Upper lobe of left lung (tissue), 6 donors: ENCODE results near the gene PER3. TPM values are rescaled to one million over a fixed set of nuclear protein-coding genes. Genes with fewer than 3 reads are reported as not detected.

Experiments
- ATAC-seq, 2 donors: fragments of 200-7000 bp; cut with Tn5 transposase; one replicate each; pipeline ENCODE4 v1.9.1; 2022; ENCODE audit warnings: mild to moderate bottlenecking in 2 of 2, moderate library complexity in 2 of 2; ENCODE audit not compliant: low FRiP score in 2 of 2
- DNase-seq, 2 donors: peaks; one replicate each; pipeline ENCODE4 v3.0.0-alpha.2; 2019 to 2020
- H3K27ac ChIP-seq, 4 donors: fragments of 200-600 bp; sonication (generic); one replicate each; pipeline ENCODE4 v1.5.1; 2016 to 2019
- H3K27me3 ChIP-seq, 4 donors: fragments of 200-600 bp; sonication (generic); one replicate each; pipeline ENCODE4 v1.5.1; 2017 to 2019
- H3K36me3 ChIP-seq, 4 donors: fragments of 200-600 bp; sonication (generic); one replicate each; pipeline ENCODE4 v1.5.1; 2016 to 2019
- H3K4me1 ChIP-seq, 4 donors: fragments of 200-600 bp; sonication (generic); one replicate each; pipeline ENCODE4 v1.5.1; 2018 to 2019
- H3K4me3 ChIP-seq, 4 donors: fragments of 200-600 bp; sonication (generic); one replicate each; pipeline ENCODE4 v1.5.1; 2017 to 2019; ENCODE audit warnings: mild to moderate bottlenecking in 2 of 4, moderate library complexity in 1 of 4
- H3K9me3 ChIP-seq, 4 donors: fragments of 200-600 bp; sonication (generic); one replicate each; pipeline ENCODE4 v1.5.1; 2018 to 2019
- CTCF ChIP-seq, 6 experiments: fragments of 450-650 bp in 4 of 6; fragments of 200-600 bp in 2 of 6; sonication (generic) in 2 of 6; IDR thresholded peaks; one replicate each; pipeline ENCODE4 v1.5.1; 2016 to 2019; ENCODE audit warnings: antibody characterized with exemption in 6 of 6
- EP300 ChIP-seq, 4 donors: sonication (generic); formaldehyde crosslinking; IDR thresholded peaks; one replicate each; pipeline ENCODE4 v1.5.1; 2017; ENCODE audit warnings: antibody characterized with exemption in 4 of 4, control low read depth in 2 of 4
- POLR2A ChIP-seq, 4 donors: fragments of 450-650 bp; IDR thresholded peaks; one replicate each; pipeline ENCODE4 v1.5.1; 2016 to 2017; ENCODE audit warnings: antibody characterized with exemption in 4 of 4, mild to moderate bottlenecking in 2 of 4
- POLR2AphosphoS5 ChIP-seq, 2 donors: sonication (generic); formaldehyde crosslinking; IDR thresholded peaks; one replicate each; pipeline ENCODE4 v1.5.1; 2017; ENCODE audit warnings: antibody characterized with exemption in 2 of 2
- WGBS, 2 donors: methylation state at CpG; one replicate each; pipeline ENCODE4 v1.1.5; 2017 to 2018; 5-methylcytosine and 5-hydroxymethylcytosine counted together
- total RNA-seq, 6 donors: library from RNA; depleted of rRNA in 4 of 6; stranded (reverse); fragments of >200 nt in 4 of 6; gene quantifications; one replicate each; pipeline versions ENCODE4 v1.1.0 to v1.2.1, GENCODE V29; 2016 to 2021
- donor health status: DM: no; HTN: no; CAD: no; lungs with moderate emphysema.
- donor health status: DM: no; HTN: yes; CAD: no; lungs with severe emphysema.

The PER3 gene
- total RNA-seq, 6 donors from 2014 or later = 20.1 to 43.0 (median 26.9) TPM

DNA sequence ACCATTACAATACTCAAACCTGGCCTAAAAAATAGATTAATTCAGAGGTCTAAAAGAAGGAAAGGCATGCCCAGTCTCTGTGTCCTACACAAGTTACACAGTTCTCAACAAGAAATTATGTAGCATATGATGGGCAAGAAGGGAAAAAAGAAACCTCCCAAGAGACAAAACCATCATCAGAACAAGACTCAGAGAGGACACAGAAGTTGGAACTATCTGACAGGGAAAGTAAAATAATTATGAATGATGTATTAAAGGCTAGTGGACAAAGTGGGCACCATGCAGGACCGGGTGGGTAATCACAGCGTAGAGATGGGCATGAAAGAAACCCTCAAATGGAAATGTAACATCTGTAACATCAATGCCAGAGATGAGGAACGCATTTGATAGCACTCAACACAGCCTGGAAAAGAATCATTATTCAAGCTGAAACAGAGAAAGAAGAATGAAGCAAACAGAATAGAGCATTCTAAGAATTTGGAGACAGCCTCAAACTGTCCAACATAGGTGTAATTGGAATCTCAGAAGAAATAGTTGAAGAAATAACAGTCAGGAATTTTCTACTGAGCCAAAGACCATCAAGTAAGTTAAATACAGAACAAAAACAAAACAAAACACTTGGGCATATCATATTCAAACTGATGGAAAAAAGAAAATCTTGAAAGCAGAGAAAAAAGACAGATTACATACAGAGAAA, 29.7 kb downstream of the PER3 start:
- no peak overlapping the region for H3K27ac ChIP-seq
- no peaks in the 10 kb centered on the region for H3K27me3 ChIP-seq
- no peak for ATAC-seq
- DNase-seq = no peak
- TF ChIP-seq POLR2AphosphoS5 (IDR thresholded peaks at IDR 0.05) (no peak), CTCF (IDR thresholded peaks at IDR 0.05) (no peak), EP300 (IDR thresholded peaks at IDR 0.05) (no peak), POLR2A (IDR thresholded peaks at IDR 0.05) (no peak)
- peaks cover 0 to 4% (median 0%) of the 10 kb centered on the region in 4 donors for H3K9me3 ChIP-seq
- WGBS, 2 donors = 97% methylated on average over 3 of the region's 3 CpGs
- no peaks in the 10 kb centered on the region for H3K4me1 ChIP-seq
- peaks cover 6 to 78% (median 28%) of the 10 kb centered on the region in 4 donors for H3K36me3 ChIP-seq
- H3K4me3 ChIP-seq = no peak overlapping the region

DNA sequence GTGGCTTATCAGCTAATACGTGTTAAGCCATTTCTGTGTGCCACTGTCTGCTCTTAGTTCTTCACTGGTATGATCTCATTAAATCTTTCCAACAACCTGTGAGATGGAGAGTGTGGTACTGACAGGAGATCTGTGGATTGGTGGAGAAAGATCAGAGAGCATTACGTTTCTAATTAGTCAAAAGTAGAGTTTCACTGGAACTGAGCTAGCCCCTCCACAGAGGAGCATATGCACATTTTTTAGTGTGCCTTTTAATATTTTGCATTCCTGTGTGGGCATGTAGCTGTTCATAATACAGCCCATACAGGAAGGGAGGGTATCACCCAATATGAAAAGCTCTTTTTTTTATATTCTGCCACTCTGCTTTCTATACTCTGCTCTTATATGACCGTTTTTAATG, 37.2 kb downstream of the PER3 start:
- H3K27ac ChIP-seq = no peak overlapping the region
- no peaks in the 10 kb centered on the region for H3K27me3 ChIP-seq
- ATAC-seq (no peak), DNase-seq (no peak)
- TF ChIP-seq POLR2A (IDR thresholded peaks at IDR 0.05) (no peak), EP300 (IDR thresholded peaks at IDR 0.05) (no peak), CTCF (IDR thresholded peaks at IDR 0.05) (no peak)
- no peak overlapping the region for H3K4me3 ChIP-seq
- 81 to 85% methylated on average over 3 of the region's 3 CpGs for WGBS, 2 donors
- H3K4me1 ChIP-seq = no peaks in the 10 kb centered on the region
- H3K9me3 ChIP-seq = no peaks in the 10 kb centered on the region
- peaks cover 0 to 89% (median 27%) of the 10 kb centered on the region in 4 donors for H3K36me3 ChIP-seq

DNA sequence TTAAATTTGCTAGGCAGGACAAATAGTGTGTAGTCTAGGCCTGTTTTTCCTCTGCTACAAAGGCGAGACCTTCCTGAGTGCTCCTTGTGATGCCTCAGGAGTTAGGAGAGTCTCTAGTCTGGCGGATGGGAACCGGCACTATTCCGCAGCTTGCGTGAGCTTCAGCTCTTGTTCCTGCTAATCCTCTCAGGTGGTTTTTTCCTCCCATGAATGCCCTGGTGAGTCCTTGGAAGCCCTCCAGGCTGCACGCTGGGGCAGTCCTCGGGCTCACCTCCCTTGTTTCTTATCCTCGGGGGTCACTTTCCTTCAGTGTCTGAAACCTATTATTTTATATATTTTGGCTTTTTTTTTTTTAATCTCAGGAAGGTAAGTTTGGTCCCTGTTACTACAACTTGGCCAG, 40.6 kb downstream of the PER3 start:
- no peak for ATAC-seq
- TF ChIP-seq CTCF (IDR thresholded peaks at IDR 0.05) (no peak), POLR2A (IDR thresholded peaks at IDR 0.05) (no peak), EP300 (IDR thresholded peaks at IDR 0.05) (no peak), POLR2AphosphoS5 (IDR thresholded peaks at IDR 0.05) (no peak)
- DNase-seq = no peak
- Histone ChIP-seq H3K4me3 (no peak overlapping the region), H3K27ac (no peak overlapping the region), H3K36me3 (peaks cover 0 to 96% (median 35%) of the 10 kb centered on the region in 4 donors), H3K9me3 (no peaks in the 10 kb centered on the region), H3K4me1 (no peaks in the 10 kb centered on the region), H3K27me3 (no peaks in the 10 kb centered on the region)
- 91 to 97% methylated on average over 8 of the region's 8 CpGs for WGBS, 2 donors

- TF ChIP-seq POLR2A (IDR thresholded peaks at IDR 0.05) = no peak
- TF ChIP-seq POLR2AphosphoS5 (IDR thresholded peaks at IDR 0.05) = no peak
- TF ChIP-seq EP300 (IDR thresholded peaks at IDR 0.05) = no peak
- no peak for TF ChIP-seq CTCF (IDR thresholded peaks at IDR 0.05)
- WGBS, 2 donors = 82 to 83% methylated on average over 7 of the region's 7 CpGs
- ATAC-seq (no peak), DNase-seq (no peak)
- H3K4me3 ChIP-seq = peak overlapping the region in 1 of 4 donors; percentile 46
- peaks cover 0 to 4% (median 0%) of the 10 kb centered on the region in 4 donors for H3K4me1 ChIP-seq
- no peaks in the 10 kb centered on the region for H3K27me3 ChIP-seq
- H3K27ac ChIP-seq = no peak overlapping the region
- peaks cover 0 to 90% (median 29%) of the 10 kb centered on the region in 4 donors for H3K36me3 ChIP-seq
- no peaks in the 10 kb centered on the region for H3K9me3 ChIP-seq
Measured at GRCh38 chr1:7826363-7826762, 42.3 kb downstream of the PER3 start.
